CD4-positive, alpha-beta T cell treated with Interleukin-17A for 1 hour (primary cell): ENCODE results near the gene MFSD1.
A peak's percentile ranks its signal among the peaks of the same experiment; 100 is the strongest.

Experiments used
- DNase-seq: peaks from one replicate; pipeline ENCODE4 v3.0.0-alpha.2; 2020

MFSD1 gene

DNA sequence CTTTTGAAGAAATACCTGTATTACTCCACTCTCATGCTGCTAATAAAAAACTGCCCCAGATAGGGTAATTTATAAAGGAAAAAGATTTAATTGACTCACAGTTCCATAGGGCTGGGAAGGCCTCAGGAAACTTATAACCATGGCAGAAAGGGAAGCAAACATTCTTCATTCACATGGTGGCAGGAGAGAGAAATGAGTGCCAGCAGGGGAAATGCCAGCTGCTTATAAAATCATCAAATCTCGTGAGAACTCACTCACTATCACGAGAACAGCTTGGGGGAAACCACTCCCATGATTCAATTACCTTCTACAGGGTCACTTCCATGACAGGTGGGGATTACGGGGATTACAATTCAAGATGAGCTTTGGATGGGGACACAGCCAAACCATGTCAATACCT, 18.7 kb downstream of the MFSD1 start:
- no peak for DNase-seq

DNA sequence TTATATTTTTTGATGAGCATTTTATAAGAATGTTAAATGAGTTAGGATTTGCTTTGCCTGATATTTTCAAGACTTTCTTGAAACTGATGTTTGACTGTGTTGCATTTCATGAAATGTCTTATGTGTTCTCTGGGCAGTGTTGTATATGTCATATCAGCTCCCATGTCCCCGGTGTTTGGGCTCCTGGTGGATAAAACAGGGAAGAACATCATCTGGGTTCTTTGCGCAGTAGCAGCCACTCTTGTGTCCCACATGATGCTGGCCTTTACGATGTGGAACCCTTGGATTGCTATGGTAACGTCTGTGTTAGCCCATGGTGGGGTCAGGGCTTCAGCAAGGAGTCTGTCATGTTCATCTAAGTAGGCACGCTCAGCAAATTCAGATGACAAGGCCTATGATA, 20.0 kb downstream of the MFSD1 start:
- no peak for DNase-seq

DNA sequence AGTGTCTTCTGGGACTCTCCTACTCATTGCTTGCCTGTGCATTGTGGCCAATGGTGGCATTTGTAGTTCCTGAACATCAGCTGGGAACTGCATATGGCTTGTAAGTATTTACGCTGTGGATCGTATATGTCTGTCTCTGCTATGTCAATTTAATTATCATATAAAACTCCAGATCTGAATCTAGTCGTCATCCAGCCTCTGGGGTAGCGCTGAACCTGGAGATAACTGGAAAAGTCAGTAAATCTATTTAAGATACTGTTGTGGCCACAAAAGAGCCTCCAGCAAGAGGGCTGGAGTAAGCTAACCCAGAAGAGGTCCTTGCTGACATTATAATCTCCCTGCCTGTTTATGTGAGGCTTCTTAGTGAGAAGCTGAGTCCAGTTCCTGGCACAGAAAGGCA, 21.6 kb downstream of the MFSD1 start:
- no peak for DNase-seq

DNA sequence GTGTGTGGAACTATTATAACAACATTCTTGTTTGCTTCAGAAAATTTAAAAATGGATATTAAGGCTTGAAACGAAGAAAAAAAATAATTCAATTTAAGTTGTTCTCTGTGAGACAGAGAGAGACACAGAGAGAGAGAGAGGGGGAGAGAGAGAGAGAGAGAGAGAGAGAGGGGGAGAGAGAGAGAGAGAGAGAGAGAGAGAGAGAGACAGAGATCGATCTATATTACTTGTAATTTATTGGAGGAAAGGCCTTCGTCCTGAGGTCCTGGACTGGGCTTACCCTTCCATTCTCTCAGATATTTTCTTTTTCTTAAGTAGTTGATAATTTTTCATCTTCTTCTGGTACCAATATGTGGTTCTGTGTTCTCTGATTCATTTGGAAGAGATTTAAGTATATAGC, 25.9 kb downstream of the MFSD1 start:
- no peak for DNase-seq

DNA sequence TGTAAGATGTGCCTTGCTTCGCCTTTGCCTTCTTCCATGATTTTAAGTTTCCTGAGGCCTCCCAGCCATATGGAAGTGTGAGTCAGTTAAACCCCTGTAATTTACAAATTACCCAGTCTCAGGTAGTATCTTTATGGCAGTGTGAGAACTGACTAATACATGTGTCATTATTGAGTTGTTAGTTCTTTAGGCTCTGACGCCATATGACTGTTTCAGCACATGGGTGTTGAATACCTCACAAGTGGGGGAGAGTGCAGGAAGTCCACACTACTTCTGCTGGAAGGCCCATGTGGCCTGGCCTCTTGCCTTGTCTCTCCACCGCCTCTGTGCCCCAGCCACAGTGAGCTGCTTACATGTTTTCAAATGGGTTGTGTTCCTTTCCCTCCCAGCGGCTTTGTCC, 28.5 kb downstream of the MFSD1 start:
- no peak for DNase-seq

GRCh38 chr3:158831861-158832260, 30.0 kb downstream of the MFSD1 start:
- no peak for DNase-seq

GRCh38 chr3:158835631-158836030, 33.8 kb downstream of the MFSD1 start:
- DNase-seq = no peak

- no peak for DNase-seq
Observed at GRCh38 chr3:158836312-158836711, 34.5 kb downstream of the MFSD1 start.

GRCh38 chr3:158837240-158837639, 35.4 kb downstream of the MFSD1 start:
- no peak for DNase-seq

DNA sequence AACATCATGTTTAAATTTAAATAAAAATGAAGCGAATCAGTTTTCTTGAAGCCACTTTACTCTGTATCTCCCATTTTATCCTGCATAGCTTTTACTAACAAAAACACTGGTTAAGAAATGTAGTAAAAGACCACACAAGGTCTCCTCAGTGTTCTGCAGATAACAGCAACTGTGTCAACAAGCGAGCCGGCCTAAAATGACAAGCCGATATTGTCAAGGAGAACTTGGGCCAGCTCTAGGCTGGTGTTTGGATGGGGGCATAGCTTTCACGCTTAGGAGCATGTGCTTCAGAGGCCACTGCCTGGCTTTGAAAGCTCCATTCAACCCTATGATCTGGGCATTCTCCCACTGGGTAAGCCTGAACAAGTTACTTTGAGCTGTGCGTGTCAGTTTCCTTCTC, 38.1 kb downstream of the MFSD1 start:
- no peak for DNase-seq

DNA sequence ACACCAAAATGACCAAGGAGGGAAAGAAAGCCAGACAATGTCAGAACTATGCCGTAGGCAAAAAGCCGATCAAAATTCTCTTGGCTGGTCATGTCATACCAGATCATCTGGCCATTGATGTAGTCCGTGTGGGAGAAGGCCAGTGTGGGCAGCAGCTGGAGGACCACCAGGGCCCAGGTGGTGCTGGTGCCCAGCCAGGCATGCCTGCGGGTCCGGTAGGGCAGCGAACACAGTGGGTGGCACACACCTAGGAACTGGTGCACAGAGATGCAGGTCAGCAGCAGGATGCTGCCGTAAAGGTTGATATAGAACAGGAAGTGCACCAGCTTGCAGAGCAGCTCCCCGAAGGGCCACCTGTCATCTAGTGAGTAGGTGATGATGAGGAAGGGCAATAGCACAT, 39.5 kb downstream of the MFSD1 start:
- DNase-seq = no peak

GRCh38 chr3:158842976-158843375, 41.1 kb downstream of the MFSD1 start:
- DNase-seq = no peak

GRCh38 chr3:158845765-158846350, 44.0 kb downstream of the MFSD1 start:
- DNase-seq = peak; percentile 57

DNA sequence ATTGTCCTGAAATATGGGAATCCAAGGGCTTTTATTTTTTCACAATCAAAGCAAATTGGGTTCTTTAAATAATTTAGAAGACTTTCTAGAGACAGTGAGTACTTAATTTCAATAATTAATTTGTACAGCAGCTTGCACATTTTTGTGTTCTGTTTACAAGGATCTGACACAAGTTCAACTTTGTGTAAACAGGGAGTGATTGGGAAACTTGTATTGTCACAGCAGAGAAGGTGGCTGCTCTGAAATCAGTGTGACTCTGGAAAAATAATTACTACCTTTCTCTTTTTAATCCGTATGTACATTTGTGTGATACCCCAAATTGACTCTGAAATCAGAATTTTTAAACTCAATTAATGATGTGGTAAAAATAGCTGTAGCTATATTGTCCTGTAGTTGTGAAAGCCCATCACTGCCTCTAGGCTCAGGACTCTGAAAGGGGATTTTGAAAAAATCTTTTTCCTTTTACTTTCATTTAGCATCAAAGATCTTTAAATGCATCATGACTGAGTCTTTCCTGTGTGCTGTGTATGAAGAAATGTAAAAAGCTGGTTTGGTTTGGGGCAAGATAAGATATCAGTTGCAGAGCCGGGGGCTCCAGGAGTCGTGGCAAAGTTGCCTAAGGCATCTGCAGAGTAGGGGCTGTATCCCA, 45.1 kb downstream of the MFSD1 start:
- no peak for DNase-seq

- no peak for DNase-seq
Observed at GRCh38 chr3:158847452-158847821, 45.6 kb downstream of the MFSD1 start.

- DNase-seq = no peak
Observed at GRCh38 chr3:158847885-158848284, 46.0 kb downstream of the MFSD1 start.

DNA sequence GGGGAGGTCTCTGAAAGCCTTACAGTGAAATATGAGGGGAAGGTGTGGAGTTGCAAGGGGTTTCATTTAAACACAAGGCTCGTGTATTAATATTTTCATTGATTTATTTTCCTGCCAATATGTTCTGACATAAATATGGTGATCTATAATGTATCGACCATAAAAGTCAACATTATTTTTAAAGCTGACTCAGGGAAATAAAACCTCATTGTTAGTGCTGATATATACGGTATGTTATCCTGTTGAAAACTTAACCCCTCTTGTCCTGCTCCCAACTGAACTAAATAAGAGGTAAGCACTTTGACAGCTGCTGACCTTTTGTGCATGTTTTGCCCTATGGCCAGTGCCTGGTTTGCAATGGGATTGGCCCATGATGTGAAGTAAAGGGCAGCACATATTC, 47.9 kb downstream of the MFSD1 start:
- DNase-seq = no peak

DNA sequence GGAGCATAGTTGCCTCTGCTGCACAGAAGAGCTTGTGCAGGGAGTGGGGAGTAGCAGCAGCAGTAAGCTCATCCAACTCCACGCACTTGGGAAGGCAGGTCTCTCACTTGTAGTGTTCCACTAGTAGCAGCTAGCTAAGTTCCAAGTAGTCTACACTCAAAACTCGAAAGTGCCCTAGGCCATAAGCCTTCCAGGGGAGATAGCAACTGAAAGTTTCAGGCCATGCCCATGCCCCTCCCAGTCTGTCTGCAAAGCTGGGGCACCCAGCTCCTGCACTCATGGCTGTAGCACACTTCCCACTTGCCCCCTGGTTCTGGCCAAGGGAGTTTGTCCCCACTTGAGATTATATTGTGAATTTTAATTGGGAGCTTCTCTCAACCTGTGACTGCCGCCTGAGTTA, 57.5 kb downstream of the MFSD1 start:
- DNase-seq = no peak

DNA sequence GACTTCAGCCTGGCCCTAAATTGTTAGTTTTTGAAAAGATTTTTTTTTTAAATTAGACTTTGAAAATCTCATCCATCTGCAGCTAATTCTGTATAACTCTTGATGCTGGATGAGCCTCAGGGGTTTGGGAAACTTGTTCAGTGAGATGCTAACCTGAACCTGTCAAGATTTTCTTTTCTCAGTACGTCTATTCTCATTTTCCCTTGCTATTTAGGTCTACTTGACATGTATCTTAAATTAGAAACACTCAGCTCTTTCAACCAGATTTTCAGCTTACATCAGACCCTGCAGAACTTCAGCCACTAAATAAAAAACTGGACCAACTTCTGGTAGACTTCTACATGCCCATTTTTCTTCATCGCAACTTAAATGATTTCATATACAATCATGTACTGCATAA, 61.4 kb downstream of the MFSD1 start:
- no peak for DNase-seq

- DNase-seq = no peak
Observed at GRCh38 chr3:158864492-158864891, 62.6 kb downstream of the MFSD1 start.

DNA sequence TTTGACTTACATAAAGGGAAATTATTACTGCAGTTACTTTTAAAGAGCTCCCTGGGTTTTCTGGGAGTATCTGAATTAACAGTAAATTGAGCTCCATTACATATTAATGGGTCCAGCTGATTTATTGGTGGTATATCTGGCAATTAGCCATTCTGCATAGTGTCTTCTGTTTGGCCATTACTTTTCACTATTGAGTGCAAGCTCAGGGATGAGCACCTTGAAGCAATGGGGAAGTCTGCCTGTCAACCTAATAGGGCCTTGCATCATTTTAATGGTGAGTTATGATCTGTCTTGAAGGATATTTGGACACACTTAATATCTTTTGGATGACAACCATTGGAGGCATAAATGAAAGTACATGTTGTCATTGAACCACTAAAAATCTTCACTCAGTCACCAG, 73.8 kb downstream of the MFSD1 start:
- DNase-seq = no peak
